H9 (cell line): ENCODE measurements around the gene TMEM202. TPM values are rescaled to one million over a fixed set of nuclear protein-coding genes. Genes with fewer than 3 reads are reported as not detected.

ENCODE experiments used
- DNase-seq: peaks from one replicate; pipeline ENCODE4 v3.0.0-alpha.2; 2017
- H2AFZ ChIP-seq: one replicate; pipeline ENCODE4 v1.6.1; 2013; ENCODE audit warnings: mild to moderate bottlenecking, low read length, control low read depth, moderate library complexity
- H2AK5ac ChIP-seq: 2 replicates; pipeline ENCODE4 v1.6.1; 2013; ENCODE audit warnings: low read length, control low read depth, mixed read lengths; ENCODE audit not compliant: insufficient read length
- H2BK120ac ChIP-seq: one replicate; pipeline ENCODE4 v1.6.1; 2013; ENCODE audit warnings: low read depth, mild to moderate bottlenecking, low read length, control low read depth, inconsistent platforms; ENCODE audit not compliant: poor library complexity, severe bottlenecking
- H2BK12ac ChIP-seq: 2 replicates; pipeline ENCODE4 v1.6.1; 2013; ENCODE audit warnings: low read length, control low read depth, mixed read lengths, low read depth; ENCODE audit not compliant: insufficient read length
- H2BK15ac ChIP-seq: 2 replicates; pipeline ENCODE4 v1.6.1; 2013; ENCODE audit warnings: low read depth, low read length, control low read depth
- H2BK20ac ChIP-seq: one replicate; pipeline ENCODE4 v1.6.1; 2013; ENCODE audit warnings: low read depth, mild to moderate bottlenecking, low read length, control low read depth, inconsistent platforms; ENCODE audit not compliant: poor library complexity, severe bottlenecking
- H2BK5ac ChIP-seq: 2 replicates; pipeline ENCODE4 v1.6.1; 2013; ENCODE audit warnings: low read length, control low read depth, mixed read lengths; ENCODE audit not compliant: insufficient read length
- H3K14ac ChIP-seq: 2 replicates; pipeline ENCODE4 v1.6.1; 2013; ENCODE audit warnings: low read length, control low read depth; ENCODE audit not compliant: insufficient read depth
- H3K18ac ChIP-seq: 2 replicates; pipeline ENCODE4 v1.6.1; 2013; ENCODE audit warnings: low read depth, mild to moderate bottlenecking, mixed read lengths, low read length, control low read depth; ENCODE audit not compliant: insufficient read length
- H3K23ac ChIP-seq: 2 replicates; pipeline ENCODE4 v1.6.1; 2013; ENCODE audit warnings: low read length, control low read depth, mixed read lengths, low read depth; ENCODE audit not compliant: insufficient read length
- H3K23me2 ChIP-seq: 2 replicates; pipeline ENCODE4 v1.6.1; 2013; ENCODE audit warnings: low read depth, mild to moderate bottlenecking, mixed read lengths, low read length, control low read depth; ENCODE audit not compliant: insufficient read length, poor library complexity, severe bottlenecking
- H3K27ac ChIP-seq: 2 replicates; pipeline ENCODE4 v1.5.1; 2013; ENCODE audit warnings: low read length, control low read depth, mixed read lengths, low read depth; ENCODE audit not compliant: insufficient read length
- H3K27me3 ChIP-seq: 2 replicates; pipeline ENCODE4 v1.6.1; 2013; ENCODE audit warnings: low read length, control low read depth, inconsistent platforms; ENCODE audit not compliant: insufficient read depth
- H3K4ac ChIP-seq: 2 replicates; pipeline ENCODE4 v1.6.1; 2013; ENCODE audit warnings: low read depth, mild to moderate bottlenecking, control low read depth, inconsistent platforms, low read length, moderate library complexity
- H3K4me1 ChIP-seq: 2 replicates; pipeline ENCODE4 v1.6.1; 2013; ENCODE audit warnings: low read length, control low read depth, inconsistent platforms; ENCODE audit not compliant: insufficient read depth
- H3K4me2 ChIP-seq: 2 replicates; pipeline ENCODE4 v1.6.1; 2013; ENCODE audit warnings: low read length, control low read depth, mixed read lengths; ENCODE audit not compliant: insufficient read length, insufficient read depth
- H3K56ac ChIP-seq: 2 replicates; pipeline ENCODE4 v1.6.1; 2013; ENCODE audit warnings: low read depth, mild to moderate bottlenecking, mixed read lengths, low read length, control low read depth; ENCODE audit not compliant: insufficient read length
- H3K79me1 ChIP-seq: 2 replicates; pipeline ENCODE4 v1.6.1; 2013; ENCODE audit warnings: low read depth, mild to moderate bottlenecking, moderate library complexity, low read length, control low read depth, inconsistent platforms; ENCODE audit not compliant: insufficient read depth, poor library complexity, severe bottlenecking
- H3K79me2 ChIP-seq: 2 replicates; pipeline ENCODE4 v1.6.1; 2013; ENCODE audit warnings: low read length, control low read depth, inconsistent platforms; ENCODE audit not compliant: insufficient read depth
- H3K9ac ChIP-seq: 2 replicates; pipeline ENCODE4 v1.6.1; 2013; ENCODE audit warnings: low read length, control low read depth, mixed read lengths; ENCODE audit not compliant: insufficient read length; ENCODE audit errors: extremely low read depth
- H3K9me3 ChIP-seq: one replicate; pipeline ENCODE4 v1.6.1; 2013; ENCODE audit warnings: low read depth, low read length, inconsistent platforms; ENCODE audit not compliant: control insufficient read depth
- H3T11ph ChIP-seq: one replicate; pipeline ENCODE4 v1.6.1; 2013; ENCODE audit warnings: mild to moderate bottlenecking, low read length, control low read depth, inconsistent platforms
- H4K20me1 ChIP-seq: one replicate; pipeline ENCODE4 v1.6.1; 2013; ENCODE audit not compliant: control insufficient read depth, insufficient read length, insufficient read depth
- H4K5ac ChIP-seq: 2 replicates; pipeline ENCODE4 v1.6.1; 2013; ENCODE audit warnings: low read depth, mild to moderate bottlenecking, mixed read lengths, low read length, control low read depth; ENCODE audit not compliant: insufficient read length
- H4K8ac ChIP-seq: replicated peaks from 2 replicates; pipeline ENCODE4 v1.6.1; 2013; ENCODE audit warnings: low read length, control low read depth, mixed read lengths, low read depth; ENCODE audit not compliant: insufficient read length
- H4K91ac ChIP-seq: 2 replicates; pipeline ENCODE4 v1.6.1; 2013; ENCODE audit warnings: low read depth, mild to moderate bottlenecking, moderate library complexity, mixed read lengths, low read length, control low read depth; ENCODE audit not compliant: insufficient read length
- H3K27ac Mint-ChIP-seq, 3 experiments: 2 replicates in 2 of 3; 3 replicates in 1 of 3; pipeline ENCODE4 v1.8.0; 2020 to 2021; ENCODE audit warnings: mixed read lengths in 3 of 3, mild to moderate bottlenecking in 1 of 3, moderate library complexity in 1 of 3
- H3K27me3 Mint-ChIP-seq: 2 replicates; pipeline ENCODE4 v1.8.0; 2021; ENCODE audit warnings: low read depth, mild to moderate bottlenecking, moderate library complexity, mixed read lengths
- H3K36me3 Mint-ChIP-seq, 3 experiments: 2 replicates in 2 of 3; 3 replicates in 1 of 3; pipeline ENCODE4 v1.8.0; 2020 to 2021; ENCODE audit warnings: low read depth in 3 of 3, mixed read lengths in 3 of 3; ENCODE audit not compliant: insufficient read depth in 1 of 3
- H3K4me1 Mint-ChIP-seq, 2 experiments: 2 replicates each; pipeline ENCODE4 v1.8.0; 2020; ENCODE audit warnings: mixed read lengths in 2 of 2
- H3K4me3 Mint-ChIP-seq, 2 experiments: 2 replicates in 1 of 2; 3 replicates in 1 of 2; pipeline ENCODE4 v1.8.0; 2020 to 2021; ENCODE audit warnings: mild to moderate bottlenecking in 2 of 2, mixed read lengths in 2 of 2, moderate library complexity in 1 of 2
- H3K9me3 Mint-ChIP-seq, 2 experiments: 2 replicates in 1 of 2; 3 replicates in 1 of 2; pipeline ENCODE4 v1.8.0; 2020; ENCODE audit warnings: mild to moderate bottlenecking in 2 of 2, mixed read lengths in 2 of 2, moderate library complexity in 1 of 2
- WGBS: extraction: QIAGEN DNeasy Blood & Tissue Kit; methylation state at CpG from one replicate; pipeline ENCODE4 v1.1.7; 2013; ENCODE audit warnings: missing lambda C conversion rate, low lambda C conversion rate, mixed read lengths; ENCODE audit not compliant: insufficient read length; ENCODE audit errors: extremely low coverage; 5-methylcytosine and 5-hydroxymethylcytosine counted together
- total RNA-seq: library from RNA; stranded (reverse); gene quantifications from 2 replicates; pipeline ENCODE4 v1.2.1, GENCODE V29; 2021
- TF ChIP-seq, protein P1 (sequence below): fragments of 200-600 bp; sonication (generic); conservative IDR thresholded peaks from 3 replicates; pipeline ENCODE4 v1.8.0; 2021; ENCODE audit warnings: antibody characterized with exemption, mild to moderate bottlenecking

The TMEM202 gene
- total RNA-seq, 1 experiment from 2014 or later, result not detected

DNA sequence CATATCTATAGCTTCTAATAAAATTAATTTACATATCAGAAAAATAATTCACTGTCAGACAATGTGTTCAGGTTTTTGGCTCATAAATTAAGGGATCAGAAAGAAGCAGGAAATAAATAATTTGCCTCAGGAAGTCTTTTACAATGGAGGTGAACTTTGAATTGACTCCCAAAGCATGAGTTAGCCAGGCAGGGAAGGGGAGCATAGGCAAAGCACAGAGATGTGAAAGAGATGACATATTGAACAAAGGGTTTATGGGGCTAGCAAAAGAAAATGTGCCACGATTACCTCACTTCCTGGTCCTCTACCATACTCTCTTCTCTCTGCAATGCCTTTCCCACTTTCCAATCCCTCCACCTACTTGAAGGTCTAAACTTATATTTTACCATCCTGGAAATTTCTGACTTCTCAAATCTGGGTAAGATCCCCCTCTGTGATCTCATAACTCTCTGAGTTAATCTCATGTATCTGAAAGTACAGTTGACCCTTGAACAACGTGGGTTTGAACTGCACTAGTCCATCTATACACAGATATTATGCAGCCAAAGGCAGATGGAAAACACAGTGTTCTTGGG lies 18.2 kb upstream of the TMEM202 start:
- Histone ChIP-seq H4K91ac (no peak overlapping the region), H3K23me2 (peaks cover 13% of the 10 kb centered on the region), H2BK12ac (no peak overlapping the region), H2BK15ac (no peak overlapping the region), H4K8ac (no peak overlapping the region), H3K4me2 (no peak overlapping the region), H3K79me2 (no peaks in the 10 kb centered on the region), H3T11ph (no peak overlapping the region), H3K18ac (no peak overlapping the region), H3K27ac (no peak overlapping the region), H3K79me1 (peaks cover 4% of the 10 kb centered on the region), H2AFZ (no peak overlapping the region), H3K23ac (no peak overlapping the region), H2BK20ac (no peak overlapping the region), H3K14ac (no peak overlapping the region), H3K56ac (no peak overlapping the region), H4K5ac (no peak overlapping the region), H3K4me1 (no peaks in the 10 kb centered on the region), H3K27me3 (no peaks in the 10 kb centered on the region), H3K9ac (no peak overlapping the region), H3K4ac (no peak overlapping the region), H4K20me1 (peaks cover 2% of the 10 kb centered on the region), H2BK5ac (no peak overlapping the region), H3K9me3 (no peaks in the 10 kb centered on the region), H2AK5ac (no peak overlapping the region), H2BK120ac (no peak overlapping the region)
- H3K4me1 Mint-ChIP-seq, result peaks cover 12 to 13% of the 10 kb centered on the region in 2 experiments
- TF ChIP-seq, protein P1, sequence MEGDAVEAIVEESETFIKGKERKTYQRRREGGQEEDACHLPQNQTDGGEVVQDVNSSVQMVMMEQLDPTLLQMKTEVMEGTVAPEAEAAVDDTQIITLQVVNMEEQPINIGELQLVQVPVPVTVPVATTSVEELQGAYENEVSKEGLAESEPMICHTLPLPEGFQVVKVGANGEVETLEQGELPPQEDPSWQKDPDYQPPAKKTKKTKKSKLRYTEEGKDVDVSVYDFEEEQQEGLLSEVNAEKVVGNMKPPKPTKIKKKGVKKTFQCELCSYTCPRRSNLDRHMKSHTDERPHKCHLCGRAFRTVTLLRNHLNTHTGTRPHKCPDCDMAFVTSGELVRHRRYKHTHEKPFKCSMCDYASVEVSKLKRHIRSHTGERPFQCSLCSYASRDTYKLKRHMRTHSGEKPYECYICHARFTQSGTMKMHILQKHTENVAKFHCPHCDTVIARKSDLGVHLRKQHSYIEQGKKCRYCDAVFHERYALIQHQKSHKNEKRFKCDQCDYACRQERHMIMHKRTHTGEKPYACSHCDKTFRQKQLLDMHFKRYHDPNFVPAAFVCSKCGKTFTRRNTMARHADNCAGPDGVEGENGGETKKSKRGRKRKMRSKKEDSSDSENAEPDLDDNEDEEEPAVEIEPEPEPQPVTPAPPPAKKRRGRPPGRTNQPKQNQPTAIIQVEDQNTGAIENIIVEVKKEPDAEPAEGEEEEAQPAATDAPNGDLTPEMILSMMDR, result no peak
- H3K27ac Mint-ChIP-seq, result no peak overlapping the region
- H3K36me3 Mint-ChIP-seq, result no peaks in the 10 kb centered on the region
- DNase-seq, result no peak
- no peak overlapping the region for H3K4me3 Mint-ChIP-seq
- WGBS, result no CpG with 5 or more reads among the region's 2 CpGs
- H3K27me3 Mint-ChIP-seq, result peaks cover 24% of the 10 kb centered on the region
- H3K9me3 Mint-ChIP-seq, result no peaks in the 10 kb centered on the region; a peak in 1 of 5 replicates
